Measurements from ENCODE around the gene PCNT.

PCNT gene

GRCh38 chr21:46322351-46323226 is 1.4 kb upstream of the PCNT start:
- Histone ChIP-seq H3K4me3 (ENCODE audit: low read depth, low read length) (peak overlapping the region; percentile 63), H3K36me3 (ENCODE audit: control insufficient read depth in 2 of 2, insufficient read depth in 1 of 2, low read length in 2 of 2) (peaks cover 24 to 35% of the 10 kb centered on the region in 2 experiments; a peak in 2 of 3 replicates), H3K9me3 (ENCODE audit: control insufficient read depth, insufficient read depth, low read depth, low read length) (no peaks in the 10 kb centered on the region), H3K4me1 (ENCODE audit: control insufficient read depth, insufficient read depth, low read length) (peaks cover 19% of the 10 kb centered on the region), H3K27ac (ENCODE audit: extremely low read depth, low read depth, low read length) (peak overlapping the region; percentile 90)
- ChIA-PET POLR2A (interaction anchor here (0.6 to 1.6 kb wide), 9 partner anchors 8 to 328 kb away, joined by 3 to 6 read pairs (median 4); partner anchors contain the start of gene PRMT2), CTCF (interaction anchor here (0.7 to 1.0 kb wide), 3 partner anchors 37 to 317 kb away, joined by 3 to 4 read pairs (median 3); partner anchors contain the start of genes MCM3AP and YBEY)
- no peak for TF ChIP-seq REST (tag by site-specific recombination; IDR thresholded peaks at IDR 0.05)
- TF ChIP-seq ZBTB11 (tag by site-specific recombination; conservative IDR thresholded peaks at IDR 0.05; ENCODE audit: low read depth) = no peak
- no peak for TF ChIP-seq HOXA7 (CRISPR knock-in tag; IDR thresholded peaks at IDR 0.05; ENCODE audit: borderline replicate concordance)
- no peak for TF ChIP-seq HIC1 (tag by site-specific recombination; IDR thresholded peaks at IDR 0.05)
- TF ChIP-seq ZNF670 (tag by site-specific recombination; IDR thresholded peaks at IDR 0.05; ENCODE audit: low read depth) = no peak
- no peak for TF ChIP-seq ZNF132 (tag by site-specific recombination; IDR thresholded peaks at IDR 0.05; ENCODE audit: borderline replicate concordance)
- TF ChIP-seq ZBTB8A (tag by site-specific recombination; IDR thresholded peaks at IDR 0.05) = no peak
- TF ChIP-seq ZNF211 (tag by site-specific recombination; IDR thresholded peaks at IDR 0.05; ENCODE audit: low read depth) = no peak
- no peak for TF ChIP-seq ZNF280D (tag by site-specific recombination; IDR thresholded peaks at IDR 0.05)
- no peak for TF ChIP-seq SCRT1 (tag by site-specific recombination; IDR thresholded peaks at IDR 0.05; ENCODE audit: borderline replicate concordance)
- no peak for TF ChIP-seq ZNF184 (tag by site-specific recombination; IDR thresholded peaks at IDR 0.05)
- no peak for TF ChIP-seq ZNF157 (tag by site-specific recombination; IDR thresholded peaks at IDR 0.05)
- no peak for TF ChIP-seq ZNF426 (tag by site-specific recombination; IDR thresholded peaks at IDR 0.05)
- no peak for TF ChIP-seq ZFP41 (tag by site-specific recombination; IDR thresholded peaks at IDR 0.05; ENCODE audit: borderline replicate concordance)
- peak; percentile 22; the same call in 1 of the 2 replicates for TF ChIP-seq ZNF645 (tag by site-specific recombination; IDR thresholded peaks at IDR 0.05)
- TF ChIP-seq ZNF521 (tag by site-specific recombination; IDR thresholded peaks at IDR 0.05) = no peak
- TF ChIP-seq HOXC10 (CRISPR knock-in tag; IDR thresholded peaks at IDR 0.05) = no peak
- TF ChIP-seq ZNF366 (tag by site-specific recombination; conservative IDR thresholded peaks at IDR 0.05) = no peak
- TF ChIP-seq ZNF302 (tag by site-specific recombination; IDR thresholded peaks at IDR 0.05; ENCODE audit: low read depth) = no peak
- no peak for TF ChIP-seq ZSCAN30 (tag by site-specific recombination; IDR thresholded peaks at IDR 0.05)
- peak; percentile 29; the same call in 1 of the 2 replicates for TF ChIP-seq KLF17 (tag by site-specific recombination; IDR thresholded peaks at IDR 0.05)

Data from HEK293 (cell line).